HG02973 (cell line): Measurements from ENCODE around the gene SFT2D1.
A peak's percentile ranks its signal among the peaks of the same experiment; 100 is the strongest.

Experiments used
- ATAC-seq: cut with Tn5 transposase; IDR thresholded peaks from one replicate; pipeline ENCODE4 v1.9.1; 2021; ENCODE audit warnings: moderate library complexity; ENCODE audit not compliant: unreplicated experiment

SFT2D1 gene

GRCh38 chr6:166335378-166336302 lies 6.7 kb downstream of the SFT2D1 start:
- ATAC-seq: peak; percentile 57

- ATAC-seq: no peak
Measured at GRCh38 chr6:166334878-166335277, 7.5 kb downstream of the SFT2D1 start.

GRCh38 chr6:166333172-166333995 lies 9.0 kb downstream of the SFT2D1 start:
- ATAC-seq: peak; percentile 53

GRCh38 chr6:166331503-166332415 lies 10.6 kb downstream of the SFT2D1 start:
- no peak for ATAC-seq

- ATAC-seq: no peak
Measured at GRCh38 chr6:166330612-166331011, 11.7 kb downstream of the SFT2D1 start.

GRCh38 chr6:166325383-166326042 lies 16.8 kb downstream of the SFT2D1 start:
- ATAC-seq: peak; percentile 84

GRCh38 chr6:166323395-166323794 lies 18.9 kb downstream of the SFT2D1 start:
- ATAC-seq: no peak

- ATAC-seq: no peak
Measured at GRCh38 chr6:166318649-166319600, 23.4 kb downstream of the SFT2D1 start.

- no peak for ATAC-seq
Measured at GRCh38 chr6:166318227-166318626, 24.1 kb downstream of the SFT2D1 start.

GRCh38 chr6:166317261-166318212 lies 24.8 kb downstream of the SFT2D1 start:
- no peak for ATAC-seq

- ATAC-seq: no peak
Measured at GRCh38 chr6:166315436-166315835, 26.9 kb downstream of the SFT2D1 start.

GRCh38 chr6:166314454-166314853 lies 27.9 kb downstream of the SFT2D1 start:
- no peak for ATAC-seq

GRCh38 chr6:166313255-166314070 lies 28.9 kb downstream of the SFT2D1 start:
- ATAC-seq: peak; percentile 79

GRCh38 chr6:166312832-166313231 lies 29.5 kb downstream of the SFT2D1 start:
- no peak for ATAC-seq

- ATAC-seq: no peak
Measured at GRCh38 chr6:166310634-166311033, 31.7 kb downstream of the SFT2D1 start.

- ATAC-seq: no peak
Measured at GRCh38 chr6:166309977-166310376, 32.4 kb downstream of the SFT2D1 start.
